ENCODE results near the gene ARID1B. TPM values are rescaled to one million over a fixed set of nuclear protein-coding genes. Genes with fewer than 3 reads are reported as not detected.
A peak's percentile ranks its signal among the peaks of the same experiment; 100 is the strongest.

ARID1B gene
- total RNA-seq, 1 experiment from 2014 or later: 42.8 TPM

- Histone ChIP-seq H3K79me2 (ENCODE audit: low read depth) (peaks cover 84% of the 10 kb centered on the region), H3K27me3 (ENCODE audit: insufficient read depth, low read depth) (no peaks in the 10 kb centered on the region), H3K27ac (0 out of 2 replicates have a peak overlapping the region, but pooled peaks have one; percentile 32), H3K4me2 (no peak overlapping the region), H4K20me1 (ENCODE audit: insufficient read depth) (no peaks in the 10 kb centered on the region), H3K9me3 (ENCODE audit: insufficient read depth, low read depth) (no peaks in the 10 kb centered on the region), H3K4me3 (no peak overlapping the region), H2AFZ (no peak overlapping the region), H3F3A (ENCODE audit: insufficient read depth, low read depth) (peaks cover 22% of the 10 kb centered on the region; the same call in 1 of the 2 replicates), H3K4me1 (replicated peaks; ENCODE audit: insufficient read depth) (peaks cover 55% of the 10 kb centered on the region), H3K9me2 (ENCODE audit: insufficient read depth) (no peaks in the 10 kb centered on the region), H3K36me3 (ENCODE audit: low read depth) (no peaks in the 10 kb centered on the region)
- CTCF ChIA-PET: no interaction called here
- POLR2A ChIA-PET (ENCODE audit: unreplicated experiment): no interaction called here
- no TSS peak for BruUV-seq (replicated peaks)
- no peak for TF ChIP-seq CTCF (conservative IDR thresholded peaks at IDR 0.05)
- no peak for DNase-seq
- intact Hi-C loops (cut with micrococcal nuclease; ENCODE audit: unreplicated experiment): no loop called here
These were observed 201.8 kb downstream of the ARID1B start for GRCh38 chr6:156978948-156979347.

GRCh38 chr6:156980515-156980914 is 203.3 kb downstream of the ARID1B start:
- H3K9me3 ChIP-seq (ENCODE audit: insufficient read depth, low read depth): no peaks in the 10 kb centered on the region
- TF ChIP-seq CTCF (conservative IDR thresholded peaks at IDR 0.05) (no peak), EZH2 (IDR thresholded peaks at IDR 0.05; ENCODE audit: low read depth) (no peak)
- no TSS peak for BruUV-seq (replicated peaks)
- H3F3A ChIP-seq (ENCODE audit: insufficient read depth, low read depth): peaks cover 22% of the 10 kb centered on the region; the same call in 1 of the 2 replicates
- ChIA-PET CTCF (no interaction called here), POLR2A (ENCODE audit: unreplicated experiment) (interaction anchor here (0.6 to 0.7 kb wide), 2 partner anchors 203 to 284 kb away, joined by 4 to 11 read pairs; no protein-coding TSS in a partner anchor)
- no peaks in the 10 kb centered on the region for H3K27me3 ChIP-seq (ENCODE audit: insufficient read depth, low read depth)
- H2AFZ ChIP-seq: no peak overlapping the region
- DNase-seq: peak; percentile 63 to 76
- peak overlapping the region; percentile 83 for H3K4me2 ChIP-seq
- peaks cover 88% of the 10 kb centered on the region for H3K79me2 ChIP-seq (ENCODE audit: low read depth)
- peak overlapping the region; percentile 77 for H3K27ac ChIP-seq
- intact Hi-C loops (cut with micrococcal nuclease; ENCODE audit: unreplicated experiment): loop anchor here (5.0 kb wide), 1 partner anchor 33 kb away; no protein-coding TSS in a partner anchor
- peaks cover 64% of the 10 kb centered on the region for H3K4me1 ChIP-seq (replicated peaks; ENCODE audit: insufficient read depth)
- H3K4me3 ChIP-seq: peak overlapping the region; percentile 41; the same call in 1 of the 2 replicates
- H3K9me2 ChIP-seq (ENCODE audit: insufficient read depth): no peaks in the 10 kb centered on the region
- H4K20me1 ChIP-seq (ENCODE audit: insufficient read depth): no peaks in the 10 kb centered on the region
- no peaks in the 10 kb centered on the region for H3K36me3 ChIP-seq (ENCODE audit: low read depth)

GRCh38 chr6:156980948-156981347 is 203.8 kb downstream of the ARID1B start:
- no TSS peak for BruUV-seq (replicated peaks)
- H2AFZ ChIP-seq: no peak overlapping the region
- no peaks in the 10 kb centered on the region for H3K36me3 ChIP-seq (ENCODE audit: low read depth)
- intact Hi-C loops (cut with micrococcal nuclease; ENCODE audit: unreplicated experiment): loop anchor here (5.0 kb wide), 1 partner anchor 34 kb away; no protein-coding TSS in a partner anchor
- no peak for TF ChIP-seq EZH2 (IDR thresholded peaks at IDR 0.05; ENCODE audit: low read depth)
- no peak for TF ChIP-seq CTCF (conservative IDR thresholded peaks at IDR 0.05)
- H3K79me2 ChIP-seq (ENCODE audit: low read depth): peaks cover 91% of the 10 kb centered on the region
- peaks cover 22% of the 10 kb centered on the region; the same call in 1 of the 2 replicates for H3F3A ChIP-seq (ENCODE audit: insufficient read depth, low read depth)
- H3K27ac ChIP-seq: peak overlapping the region; percentile 77
- no peaks in the 10 kb centered on the region for H3K9me2 ChIP-seq (ENCODE audit: insufficient read depth)
- peak overlapping the region; percentile 41; the same call in 1 of the 2 replicates for H3K4me3 ChIP-seq
- no peaks in the 10 kb centered on the region for H3K27me3 ChIP-seq (ENCODE audit: insufficient read depth, low read depth)
- DNase-seq: peak in 1 of 2 experiments; percentile 60
- CTCF ChIA-PET: no interaction called here
- H3K4me2 ChIP-seq: peak overlapping the region; percentile 83
- POLR2A ChIA-PET (ENCODE audit: unreplicated experiment): interaction anchor here (0.6 to 0.7 kb wide), 2 partner anchors 203 to 284 kb away, joined by 4 to 11 read pairs; no protein-coding TSS in a partner anchor
- H3K4me1 ChIP-seq (replicated peaks; ENCODE audit: insufficient read depth): peaks cover 64% of the 10 kb centered on the region
- no peaks in the 10 kb centered on the region for H4K20me1 ChIP-seq (ENCODE audit: insufficient read depth)
- no peaks in the 10 kb centered on the region for H3K9me3 ChIP-seq (ENCODE audit: insufficient read depth, low read depth)

Data from PC-9 (cell line).